CD4-positive, alpha-beta T cell (primary cell): ENCODE measurements around the gene CTNNA2. TPM values are rescaled to one million over a fixed set of nuclear protein-coding genes. Genes with fewer than 3 reads are reported as not detected.

Experiments
- ATAC-seq: fragments of 200-7000 bp; cut with Tn5 transposase; one replicate; pipeline ENCODE4 v1.10.0; 2022; ENCODE audit warnings: mild to moderate bottlenecking; ENCODE audit not compliant: poor library complexity
- CTCF ChIA-PET: fragments of 350-600 bp; sonication (Branson Sonifier 250); formaldehyde crosslinking; loops from one replicate; lab custom pipeline; 2021; ENCODE audit warnings: antibody characterized with exemption, inconsistent platforms; lab: Charles Lee
- POLR2A ChIA-PET: fragments of 350-600 bp; sonication (Branson Sonifier 250); formaldehyde crosslinking; loops from one replicate; lab custom pipeline; 2021; ENCODE audit warnings: antibody characterized with exemption, inconsistent platforms; lab: Charles Lee
- DNase-seq, 14 experiments: peaks; one replicate each; pipeline ENCODE4 v3.0.0-alpha.2; 2013 to 2020; ENCODE audit warnings: mixed read lengths in 2 of 14
- H3K27ac ChIP-seq, 2 donors: one replicate each; pipeline versions ENCODE4 v1.5.1 to v1.7.0; 2013; ENCODE audit warnings: low read length in 2 of 2, low read depth in 1 of 2, mild to moderate bottlenecking in 1 of 2
- H3K27me3 ChIP-seq, 2 experiments: 1 replicate in 1 of 2; 2 replicates in 1 of 2; pipeline versions ENCODE4 v1.6.1 to v1.7.0; 2013; ENCODE audit warnings: low read length in 2 of 2, control low read depth in 1 of 2, mild to moderate bottlenecking in 1 of 2, moderate library complexity in 1 of 2; ENCODE audit not compliant: insufficient read depth in 2 of 2, control insufficient read depth in 1 of 2
- H3K36me3 ChIP-seq: one replicate; pipeline ENCODE4 v1.6.1; 2013; ENCODE audit warnings: low read length, control low read depth; ENCODE audit not compliant: insufficient read depth
- H3K4me1 ChIP-seq: one replicate; pipeline ENCODE4 v1.6.1; 2013; ENCODE audit warnings: low read length, control low read depth; ENCODE audit not compliant: insufficient read depth
- H3K4me3 ChIP-seq: one replicate; pipeline ENCODE4 v1.5.1; 2013; ENCODE audit warnings: mild to moderate bottlenecking, low read length, moderate library complexity
- H3K9me3 ChIP-seq, 2 experiments: 1 replicate in 1 of 2; 2 replicates in 1 of 2; pipeline versions ENCODE4 v1.6.1 to v1.7.0; 2013; ENCODE audit warnings: low read length in 2 of 2, mild to moderate bottlenecking in 2 of 2, control low read depth in 1 of 2, moderate library complexity in 1 of 2; ENCODE audit not compliant: control insufficient read depth in 1 of 2, insufficient read depth in 1 of 2
- H3K27ac Mint-ChIP-seq: one replicate; pipeline ENCODE4 v1.8.0; 2020; ENCODE audit warnings: mixed read lengths
- H3K27me3 Mint-ChIP-seq: one replicate; pipeline ENCODE4 v1.8.0; 2021; ENCODE audit warnings: mixed read lengths
- H3K36me3 Mint-ChIP-seq: one replicate; pipeline ENCODE4 v1.8.0; 2021; ENCODE audit warnings: low read depth, mixed read lengths
- H3K4me1 Mint-ChIP-seq: one replicate; pipeline ENCODE4 v1.8.0; 2021; ENCODE audit warnings: low read depth, mixed read lengths
- H3K4me3 Mint-ChIP-seq: one replicate; pipeline ENCODE4 v1.8.0; 2020; ENCODE audit warnings: mild to moderate bottlenecking, mixed read lengths
- H3K9me3 Mint-ChIP-seq: one replicate; pipeline ENCODE4 v1.8.0; 2020; ENCODE audit warnings: mixed read lengths
- intact Hi-C, 2 experiments: fragments of 100-400 bp; cut with DNase I in 1 of 2; cut with micrococcal nuclease in 1 of 2; formaldehyde crosslinking; loops; one replicate each; pipeline versions ENCODE4 v1.15.1 to v1.9.0; 2023 to 2025; cut with DNase I, micrococcal nuclease
- total RNA-seq, 174 experiments: library from RNA in 2 of 174; stranded (reverse) in 2 of 174; gene quantifications; one replicate each; pipeline ENCODE4 v1.2.3 and lab custom pipeline; 2021 to 2026
- TF ChIP-seq, protein P1 (sequence below): fragments of 200-600 bp; IDR thresholded peaks from one replicate; pipeline ENCODE4 v1.8.0; 2022; ENCODE audit warnings: antibody characterized with exemption, mild to moderate bottlenecking

Gene CTNNA2
- total RNA-seq, 2 experiments from 2014 or later = not detected

DNA sequence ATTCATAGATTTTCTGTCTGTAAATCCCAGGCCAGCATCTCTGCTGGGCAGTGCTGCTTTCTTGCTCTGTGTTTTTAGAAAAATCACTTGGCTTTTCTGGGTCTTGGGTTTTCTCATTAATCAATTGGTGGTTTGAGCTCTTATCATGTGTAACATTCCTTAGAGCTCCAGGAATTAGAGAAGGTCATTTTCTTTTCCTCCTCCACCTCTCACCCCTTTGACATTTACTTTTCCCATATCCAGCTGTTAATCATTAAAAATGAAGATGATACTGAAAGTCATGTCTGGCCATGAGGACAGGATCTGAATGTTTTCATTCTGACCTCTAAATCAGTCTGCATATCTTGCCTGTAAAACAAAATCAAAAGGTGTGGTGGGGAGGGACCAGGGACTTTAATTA is 680.7 kb downstream of the CTNNA2 start:
- no peak for ATAC-seq
- Histone ChIP-seq H3K27ac (no peak overlapping the region), H3K27me3 (no peaks in the 10 kb centered on the region), H3K4me3 (no peak overlapping the region), H3K4me1 (no peaks in the 10 kb centered on the region), H3K36me3 (no peaks in the 10 kb centered on the region), H3K9me3 (peaks cover 0 to 3% of the 10 kb centered on the region in 2 experiments)
- POLR2A ChIA-PET = no interaction called here
- CTCF ChIA-PET = no interaction called here
- H3K4me1 Mint-ChIP-seq = no peaks in the 10 kb centered on the region
- H3K27me3 Mint-ChIP-seq = no peaks in the 10 kb centered on the region
- no peak for DNase-seq
- intact Hi-C loops = no loop called here
- no peak overlapping the region for H3K27ac Mint-ChIP-seq
- TF ChIP-seq, protein P1, sequence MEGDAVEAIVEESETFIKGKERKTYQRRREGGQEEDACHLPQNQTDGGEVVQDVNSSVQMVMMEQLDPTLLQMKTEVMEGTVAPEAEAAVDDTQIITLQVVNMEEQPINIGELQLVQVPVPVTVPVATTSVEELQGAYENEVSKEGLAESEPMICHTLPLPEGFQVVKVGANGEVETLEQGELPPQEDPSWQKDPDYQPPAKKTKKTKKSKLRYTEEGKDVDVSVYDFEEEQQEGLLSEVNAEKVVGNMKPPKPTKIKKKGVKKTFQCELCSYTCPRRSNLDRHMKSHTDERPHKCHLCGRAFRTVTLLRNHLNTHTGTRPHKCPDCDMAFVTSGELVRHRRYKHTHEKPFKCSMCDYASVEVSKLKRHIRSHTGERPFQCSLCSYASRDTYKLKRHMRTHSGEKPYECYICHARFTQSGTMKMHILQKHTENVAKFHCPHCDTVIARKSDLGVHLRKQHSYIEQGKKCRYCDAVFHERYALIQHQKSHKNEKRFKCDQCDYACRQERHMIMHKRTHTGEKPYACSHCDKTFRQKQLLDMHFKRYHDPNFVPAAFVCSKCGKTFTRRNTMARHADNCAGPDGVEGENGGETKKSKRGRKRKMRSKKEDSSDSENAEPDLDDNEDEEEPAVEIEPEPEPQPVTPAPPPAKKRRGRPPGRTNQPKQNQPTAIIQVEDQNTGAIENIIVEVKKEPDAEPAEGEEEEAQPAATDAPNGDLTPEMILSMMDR = no peak
- no peaks in the 10 kb centered on the region for H3K36me3 Mint-ChIP-seq
- H3K9me3 Mint-ChIP-seq = peaks cover 10% of the 10 kb centered on the region
- no peak overlapping the region for H3K4me3 Mint-ChIP-seq

GRCh38 chr2:80195034-80195433 is 682.2 kb downstream of the CTNNA2 start:
- no peak overlapping the region for H3K27ac Mint-ChIP-seq
- H3K27ac ChIP-seq = no peak overlapping the region
- no peaks in the 10 kb centered on the region for H3K4me1 ChIP-seq
- peaks cover 14% of the 10 kb centered on the region for H3K9me3 Mint-ChIP-seq
- TF ChIP-seq, protein P1 = no peak
- no peaks in the 10 kb centered on the region for H3K4me1 Mint-ChIP-seq
- peaks cover 0 to 3% of the 10 kb centered on the region in 2 experiments for H3K9me3 ChIP-seq
- no peaks in the 10 kb centered on the region for H3K27me3 Mint-ChIP-seq
- CTCF ChIA-PET = no interaction called here
- DNase-seq (no peak), ATAC-seq (no peak)
- no peaks in the 10 kb centered on the region for H3K36me3 ChIP-seq
- H3K27me3 ChIP-seq = no peaks in the 10 kb centered on the region
- POLR2A ChIA-PET = no interaction called here
- no peaks in the 10 kb centered on the region for H3K36me3 Mint-ChIP-seq
- H3K4me3 Mint-ChIP-seq = no peak overlapping the region
- intact Hi-C loops = no loop called here
- no peak overlapping the region for H3K4me3 ChIP-seq

DNA sequence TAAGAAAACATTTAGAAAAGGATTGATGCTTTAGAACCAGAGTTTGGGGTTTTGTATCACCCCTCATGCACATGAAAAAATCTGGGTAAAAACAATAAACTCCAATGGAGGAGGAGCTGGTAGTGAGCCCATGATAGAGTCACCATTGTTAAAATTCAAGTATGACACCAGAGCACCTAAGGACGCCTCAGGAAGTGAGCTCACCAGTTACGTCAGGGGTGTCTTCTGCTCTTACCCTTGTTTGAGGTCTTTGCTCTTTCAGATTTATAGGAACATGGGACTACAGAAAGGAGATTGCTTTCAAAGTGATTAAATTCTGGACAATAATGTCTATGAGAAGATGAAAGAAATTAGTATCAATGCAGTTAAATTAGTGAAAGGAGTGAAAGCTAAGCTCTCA is 685.2 kb downstream of the CTNNA2 start:
- Histone ChIP-seq H3K27ac (no peak overlapping the region), H3K9me3 (peaks cover 4% of the 10 kb centered on the region in 2 experiments), H3K4me3 (no peak overlapping the region), H3K27me3 (no peaks in the 10 kb centered on the region), H3K36me3 (no peaks in the 10 kb centered on the region), H3K4me1 (no peaks in the 10 kb centered on the region)
- no peaks in the 10 kb centered on the region for H3K36me3 Mint-ChIP-seq
- CTCF ChIA-PET = no interaction called here
- DNase-seq (no peak), ATAC-seq (no peak)
- H3K27me3 Mint-ChIP-seq = no peaks in the 10 kb centered on the region
- POLR2A ChIA-PET = no interaction called here
- no peaks in the 10 kb centered on the region for H3K4me1 Mint-ChIP-seq
- no peak overlapping the region for H3K4me3 Mint-ChIP-seq
- no peak overlapping the region for H3K27ac Mint-ChIP-seq
- intact Hi-C loops = no loop called here
- H3K9me3 Mint-ChIP-seq = peaks cover 14% of the 10 kb centered on the region
- TF ChIP-seq, protein P1 = no peak
